GM21390 (cell line): ENCODE results near the gene CYBA.
A peak's percentile ranks its signal among the peaks of the same experiment; 100 is the strongest.

ENCODE experiments used
- ATAC-seq: cut with Tn5 transposase; IDR thresholded peaks from one replicate; pipeline ENCODE4 v1.9.1; 2021; ENCODE audit not compliant: unreplicated experiment

Gene CYBA

GRCh38 chr16:88662843-88663606 is 12.2 kb upstream of the CYBA start, which contains the start of gene MVD:
Gene MVD, minus strand, starts transcription at chr16:88663091. Its CDS starts 11 bp downstream, at chr16:88663080.
- peak; percentile 89 for ATAC-seq

DNA sequence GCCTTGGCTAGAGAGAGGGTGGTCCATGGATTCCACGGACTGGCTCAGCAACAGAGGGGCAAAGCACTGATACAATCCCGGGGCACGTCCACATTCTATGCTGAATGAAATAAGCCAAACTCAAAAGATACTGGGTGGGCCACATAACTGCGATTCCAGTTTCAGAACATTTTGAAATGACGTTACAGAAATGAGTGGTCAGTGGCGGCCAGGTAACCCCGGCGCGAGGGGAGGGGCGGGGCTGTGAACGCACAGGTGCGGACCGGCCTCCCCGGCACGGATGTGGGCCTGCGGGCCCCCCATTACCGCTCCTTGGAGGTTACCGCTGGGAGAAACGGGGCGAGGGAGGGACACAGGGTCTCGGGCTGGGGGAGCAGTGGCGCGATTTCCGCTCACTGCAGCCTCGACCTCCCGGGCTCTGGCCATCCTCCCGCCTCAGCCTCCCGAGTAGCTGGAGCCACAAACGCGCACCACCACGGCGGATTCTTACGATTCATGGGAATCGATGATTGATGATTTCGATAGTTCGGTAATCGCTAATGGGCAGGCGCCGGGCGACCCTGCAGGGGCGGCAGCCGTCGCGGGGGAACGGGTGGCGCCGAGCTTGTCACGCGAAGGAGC is 11.5 kb upstream of the CYBA start:
- no peak for ATAC-seq

GRCh38 chr16:88661468-88661867 is 10.6 kb upstream of the CYBA start:
- ATAC-seq: no peak

DNA sequence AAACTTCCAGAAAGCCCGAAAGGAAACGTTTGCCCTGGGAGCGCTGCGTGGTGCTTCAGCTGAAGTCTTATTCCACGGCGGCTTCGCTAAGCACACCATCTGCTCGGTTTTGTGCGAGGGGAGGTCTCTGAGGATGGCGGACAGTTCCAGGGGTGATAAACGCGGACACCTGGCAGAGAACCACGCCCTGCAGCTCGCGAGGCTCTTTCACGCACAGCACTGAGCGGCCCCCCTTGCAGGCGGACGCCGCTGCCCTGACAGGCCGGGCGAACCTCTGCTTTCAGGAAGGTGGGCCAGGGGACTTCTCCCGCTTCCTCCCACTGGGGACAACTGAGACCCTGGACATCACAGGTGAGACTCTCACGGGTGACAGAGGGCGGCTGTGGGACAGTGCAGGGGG is 8.3 kb upstream of the CYBA start:
- ATAC-seq: no peak

- ATAC-seq: no peak
Measured at GRCh38 chr16:88658714-88659113, 7.9 kb upstream of the CYBA start.

GRCh38 chr16:88657371-88657770 is 6.5 kb upstream of the CYBA start:
- ATAC-seq: no peak

GRCh38 chr16:88656291-88656980 is 5.6 kb upstream of the CYBA start:
- no peak for ATAC-seq

GRCh38 chr16:88655733-88656281 is 5.0 kb upstream of the CYBA start:
- no peak for ATAC-seq

- no peak for ATAC-seq
Measured at GRCh38 chr16:88655053-88655732, 4.3 kb upstream of the CYBA start.

GRCh38 chr16:88654363-88655052 is 3.7 kb upstream of the CYBA start:
- no peak for ATAC-seq

GRCh38 chr16:88653596-88654362 is 2.9 kb upstream of the CYBA start:
- ATAC-seq: no peak

DNA sequence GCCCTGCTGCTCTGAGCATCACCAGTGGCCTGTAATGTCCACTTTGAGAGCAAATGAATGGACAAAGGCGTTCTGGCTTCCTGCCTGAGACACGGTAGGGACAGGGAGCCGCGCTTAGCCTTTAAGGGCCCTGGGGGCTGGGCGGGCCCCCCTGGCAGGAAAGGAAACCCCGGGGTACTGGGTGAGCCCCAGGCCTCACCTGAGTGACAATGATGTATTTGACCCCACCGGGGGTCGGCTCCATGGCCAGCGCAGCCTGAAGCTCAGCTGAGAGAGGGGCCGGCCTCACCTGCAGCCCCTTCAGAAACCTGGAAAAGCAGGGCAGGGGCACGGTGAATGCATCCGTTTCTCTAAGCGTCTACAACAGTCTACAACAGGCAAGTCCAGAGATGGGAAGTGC is 2.2 kb upstream of the CYBA start:
- ATAC-seq: no peak

DNA sequence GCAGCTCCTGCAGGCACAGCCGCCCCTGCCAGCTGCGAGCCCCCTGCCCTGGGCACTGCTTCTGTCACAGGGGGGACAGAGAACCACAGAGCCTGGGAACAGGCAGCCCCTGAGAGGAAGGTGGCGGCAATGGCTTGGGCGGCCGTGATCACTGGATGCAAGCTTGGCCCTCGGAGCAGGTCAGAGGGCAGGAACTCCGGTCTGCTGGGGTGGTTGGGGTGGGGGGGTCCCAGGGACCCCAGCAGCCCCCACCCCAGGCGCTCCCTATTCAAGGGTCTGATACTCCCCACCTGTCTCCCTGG is 1.9 kb upstream of the CYBA start:
- ATAC-seq: no peak

DNA sequence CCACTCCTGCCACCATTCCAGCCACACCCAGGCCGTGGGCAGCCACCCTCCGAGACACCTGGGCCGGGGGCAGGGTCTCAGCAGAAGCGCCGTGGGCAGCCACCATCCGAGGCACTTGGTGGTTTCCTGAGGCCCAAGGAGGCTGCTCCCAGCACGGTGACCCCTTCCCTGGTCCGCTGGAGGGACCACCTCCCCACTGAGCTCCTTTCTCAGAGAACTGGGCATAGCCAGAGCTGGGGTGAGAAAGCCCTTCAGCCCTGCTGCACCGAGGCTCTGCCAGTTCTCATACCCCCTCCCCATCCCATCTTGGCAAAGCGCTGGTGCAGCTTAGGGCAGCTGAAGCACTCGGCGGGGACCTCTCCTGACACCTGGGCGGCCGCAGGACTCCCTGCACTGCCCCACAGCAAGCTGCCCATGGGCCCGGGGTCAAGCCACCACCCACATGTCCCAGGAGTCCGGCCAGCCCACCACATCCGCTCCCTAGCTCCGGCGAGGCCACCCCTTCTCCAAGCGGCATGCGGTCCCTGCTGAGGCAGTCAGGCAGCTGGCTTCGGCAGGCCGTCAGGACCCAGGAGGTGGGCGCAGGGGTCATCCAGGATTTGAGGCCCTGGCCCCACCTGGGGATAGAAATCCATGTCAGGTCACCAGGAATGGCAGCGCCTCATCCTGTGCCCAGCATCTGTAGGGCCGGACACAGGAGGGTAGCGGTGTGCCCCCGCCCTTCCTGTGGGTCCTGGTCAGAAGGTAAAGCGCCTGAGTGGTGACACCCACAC is 1.3 kb upstream of the CYBA start:
- ATAC-seq: no peak

DNA sequence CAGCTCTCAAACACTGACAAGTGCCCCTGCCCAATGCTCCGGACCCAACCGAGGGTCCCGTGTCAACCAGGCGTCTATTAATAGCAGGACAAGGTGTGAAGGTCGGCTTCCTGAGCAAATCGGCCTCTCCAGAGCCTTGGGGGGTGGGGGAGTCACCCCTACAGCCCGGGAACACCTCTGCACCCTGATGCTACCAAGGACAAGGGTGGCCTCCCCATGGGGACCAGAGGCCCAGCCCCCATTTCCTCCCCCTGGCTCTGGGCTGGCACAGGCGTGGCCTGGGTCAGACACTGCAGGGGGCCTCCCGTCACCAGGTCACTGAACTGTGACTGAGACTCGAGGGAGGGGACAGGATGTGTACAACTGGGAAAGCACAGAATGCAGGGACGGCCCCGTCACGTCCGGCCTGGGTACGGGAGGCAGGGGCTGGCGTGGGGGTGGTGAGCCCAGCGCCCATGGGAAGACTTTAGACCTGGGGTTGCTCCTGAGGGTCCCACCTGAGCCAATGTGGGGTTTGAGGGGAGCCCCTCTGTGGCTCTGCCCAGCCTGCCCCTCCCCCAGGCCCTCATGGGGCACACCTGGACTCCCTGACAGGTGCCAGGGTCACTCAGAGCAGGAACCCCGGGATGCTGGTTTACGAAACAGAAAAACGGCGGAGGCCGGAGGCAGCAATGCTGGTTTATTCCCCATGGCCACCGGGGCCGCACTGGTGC is 579 bp upstream of the CYBA start:
- peak; percentile 70 for ATAC-seq

DNA sequence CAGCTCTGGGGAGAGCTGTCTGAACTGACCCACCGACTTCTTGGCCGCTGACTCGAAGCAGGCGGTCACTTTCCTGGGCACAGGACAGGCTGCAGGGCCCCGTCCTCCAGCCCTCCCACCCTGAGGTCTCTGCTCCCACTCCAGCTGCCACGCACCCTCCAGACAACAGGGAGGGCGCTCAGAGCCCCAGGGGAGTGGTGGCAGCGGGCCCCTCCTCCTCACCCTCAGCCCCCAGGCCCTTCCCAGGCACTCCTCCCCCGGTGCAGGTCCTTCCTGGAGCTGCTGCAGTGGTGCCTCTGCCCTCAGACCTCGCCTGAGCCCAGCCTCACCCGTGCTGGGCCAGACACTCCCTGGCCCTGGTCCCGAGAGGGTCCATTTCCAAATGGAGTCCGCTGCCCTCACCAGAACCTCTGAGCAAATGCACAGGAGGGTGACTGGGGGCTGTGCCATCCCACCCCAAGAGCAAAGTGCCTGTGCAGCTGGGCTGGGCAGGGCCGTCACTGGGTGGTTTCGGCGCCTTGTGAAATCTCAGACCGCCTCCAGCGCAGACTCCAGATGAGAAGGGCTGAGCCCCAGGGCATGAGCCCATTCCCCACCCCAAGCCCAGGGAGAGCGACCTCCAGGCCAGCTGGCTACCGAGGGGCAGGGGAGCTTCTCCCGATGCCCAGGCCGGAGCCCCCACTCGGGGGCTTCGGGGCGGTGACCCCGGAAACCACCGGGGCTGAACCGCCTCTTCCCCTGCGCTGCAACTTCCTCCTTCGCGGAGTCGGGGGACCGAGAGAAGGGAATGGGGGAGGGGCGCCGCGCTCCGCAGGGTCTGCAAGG is 717 bp downstream of the CYBA start:
- peak; percentile 4 for ATAC-seq

GRCh38 chr16:88649195-88649923 is 1.5 kb downstream of the CYBA start:
- no peak for ATAC-seq
